Measurements from ENCODE around the gene NPAS3. TPM values are rescaled to one million over a fixed set of nuclear protein-coding genes. Genes with fewer than 3 reads are reported as not detected.

Gene NPAS3
- total RNA-seq, 4 donors from 2014 or later = 0.51 to 15.2 (median 6.6) TPM

DNA sequence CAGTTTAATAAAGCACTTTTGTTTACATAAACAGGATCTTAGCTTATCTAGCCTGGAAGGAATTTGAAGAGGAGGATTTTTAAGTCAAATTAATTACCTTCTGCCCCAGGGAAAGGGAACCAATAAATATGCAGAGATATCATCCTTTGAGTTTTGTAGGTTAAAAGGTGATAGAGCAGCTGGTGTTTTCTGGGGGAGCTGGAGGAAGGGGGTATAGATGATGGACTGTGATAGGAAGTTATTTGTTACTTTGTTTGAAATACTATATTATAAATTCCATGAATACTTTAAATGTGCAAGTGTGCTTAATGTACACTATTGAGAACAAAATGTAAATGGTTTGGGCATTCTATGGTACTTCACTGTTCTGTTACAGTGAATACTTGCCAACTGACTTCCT is 55.2 kb downstream of the NPAS3 start:
- no peaks in the 10 kb centered on the region for H3K27me3 ChIP-seq
- H3K36me3 ChIP-seq = no peaks in the 10 kb centered on the region
- intact Hi-C loops (cut with DNase I; ENCODE audit: low total_unique reads) = no loop called here
- no peak overlapping the region for H3K27ac ChIP-seq
- no peaks in the 10 kb centered on the region for H3K4me1 ChIP-seq
- no peaks in the 10 kb centered on the region for H3K9me3 ChIP-seq
- no peak for TF ChIP-seq POLR2A (IDR thresholded peaks at IDR 0.05)
- TF ChIP-seq, protein P1, sequence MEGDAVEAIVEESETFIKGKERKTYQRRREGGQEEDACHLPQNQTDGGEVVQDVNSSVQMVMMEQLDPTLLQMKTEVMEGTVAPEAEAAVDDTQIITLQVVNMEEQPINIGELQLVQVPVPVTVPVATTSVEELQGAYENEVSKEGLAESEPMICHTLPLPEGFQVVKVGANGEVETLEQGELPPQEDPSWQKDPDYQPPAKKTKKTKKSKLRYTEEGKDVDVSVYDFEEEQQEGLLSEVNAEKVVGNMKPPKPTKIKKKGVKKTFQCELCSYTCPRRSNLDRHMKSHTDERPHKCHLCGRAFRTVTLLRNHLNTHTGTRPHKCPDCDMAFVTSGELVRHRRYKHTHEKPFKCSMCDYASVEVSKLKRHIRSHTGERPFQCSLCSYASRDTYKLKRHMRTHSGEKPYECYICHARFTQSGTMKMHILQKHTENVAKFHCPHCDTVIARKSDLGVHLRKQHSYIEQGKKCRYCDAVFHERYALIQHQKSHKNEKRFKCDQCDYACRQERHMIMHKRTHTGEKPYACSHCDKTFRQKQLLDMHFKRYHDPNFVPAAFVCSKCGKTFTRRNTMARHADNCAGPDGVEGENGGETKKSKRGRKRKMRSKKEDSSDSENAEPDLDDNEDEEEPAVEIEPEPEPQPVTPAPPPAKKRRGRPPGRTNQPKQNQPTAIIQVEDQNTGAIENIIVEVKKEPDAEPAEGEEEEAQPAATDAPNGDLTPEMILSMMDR (IDR thresholded peaks at IDR 0.05) = no peak
- no peak overlapping the region for H3K4me3 ChIP-seq
- no peak for DNase-seq

DNA sequence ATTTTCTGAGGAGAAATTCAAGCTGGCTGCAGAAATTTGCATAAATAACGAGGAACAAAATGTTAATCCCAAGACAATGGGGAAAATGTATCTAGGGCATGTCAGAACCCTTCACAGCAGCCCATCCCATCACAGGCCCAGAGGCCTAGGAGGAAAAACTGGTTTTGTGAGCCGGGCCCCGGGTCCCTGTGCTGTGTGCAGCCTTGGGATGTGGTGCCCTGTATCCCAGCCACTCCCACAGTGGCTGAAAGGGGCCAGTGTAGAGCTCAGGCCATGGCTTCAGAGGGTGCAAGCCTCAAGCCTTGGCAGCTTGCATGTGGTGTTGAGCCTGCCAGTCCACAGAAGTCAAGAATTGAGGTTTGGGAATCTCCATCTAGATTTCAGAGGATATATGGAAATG is 57.7 kb downstream of the NPAS3 start:
- Histone ChIP-seq H3K9me3 (no peaks in the 10 kb centered on the region), H3K36me3 (no peaks in the 10 kb centered on the region), H3K27me3 (no peaks in the 10 kb centered on the region), H3K27ac (no peak overlapping the region), H3K4me3 (no peak overlapping the region), H3K4me1 (no peaks in the 10 kb centered on the region)
- intact Hi-C loops (cut with DNase I; ENCODE audit: low total_unique reads) = no loop called here
- TF ChIP-seq POLR2A (IDR thresholded peaks at IDR 0.05) = no peak
- TF ChIP-seq, protein P1 (IDR thresholded peaks at IDR 0.05) = no peak
- no peak for DNase-seq

DNA sequence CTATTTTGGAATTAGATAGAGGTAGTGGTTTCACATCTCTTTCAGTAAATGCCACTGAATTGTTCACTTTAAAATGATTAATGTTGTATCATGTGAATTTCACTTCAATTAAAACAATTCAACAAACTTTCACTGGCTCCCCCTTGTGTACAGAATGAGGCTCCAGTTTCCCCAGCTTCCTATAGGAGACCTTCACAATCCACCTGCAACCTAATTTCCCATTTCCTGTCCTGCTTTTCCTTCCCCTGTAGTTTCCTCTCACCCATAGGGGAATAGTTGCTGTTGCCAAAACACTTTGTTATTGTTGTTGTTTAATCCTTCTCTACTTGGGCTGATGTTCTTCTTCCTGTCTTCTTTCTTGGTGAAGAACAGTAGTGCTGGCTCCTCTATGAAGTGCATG is 59.8 kb downstream of the NPAS3 start:
- Histone ChIP-seq H3K4me1 (no peaks in the 10 kb centered on the region), H3K9me3 (no peaks in the 10 kb centered on the region), H3K27ac (no peak overlapping the region), H3K4me3 (no peak overlapping the region), H3K27me3 (no peaks in the 10 kb centered on the region), H3K36me3 (no peaks in the 10 kb centered on the region)
- DNase-seq = no peak
- TF ChIP-seq, protein P1 (IDR thresholded peaks at IDR 0.05) = peak in 2 of 4 experiments; percentile 8 to 19
- TF ChIP-seq POLR2A (IDR thresholded peaks at IDR 0.05) = no peak
- intact Hi-C loops (cut with DNase I; ENCODE audit: low total_unique reads) = no loop called here

DNA sequence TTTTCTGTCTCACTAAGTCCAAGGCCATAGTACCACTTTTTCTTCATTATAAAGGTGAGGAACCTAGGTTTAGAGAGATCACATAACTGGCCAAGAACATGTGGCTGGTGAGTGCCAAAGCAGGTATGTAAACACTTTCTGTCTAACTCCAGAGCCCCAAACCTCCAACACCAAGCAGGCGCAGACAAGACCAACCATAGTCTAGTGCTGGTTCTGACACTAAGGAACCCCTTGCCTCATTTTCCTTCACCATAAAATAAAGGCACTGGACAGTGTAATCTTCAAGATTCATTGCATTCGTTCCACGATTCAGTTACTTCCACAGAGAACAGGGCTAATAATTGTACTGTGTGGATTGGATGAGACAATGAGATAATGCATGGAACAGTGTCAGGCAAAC is 71.0 kb downstream of the NPAS3 start:
- Histone ChIP-seq H3K27me3 (no peaks in the 10 kb centered on the region), H3K27ac (no peak overlapping the region), H3K36me3 (no peaks in the 10 kb centered on the region), H3K4me1 (no peaks in the 10 kb centered on the region), H3K4me3 (no peak overlapping the region), H3K9me3 (no peaks in the 10 kb centered on the region)
- no peak for DNase-seq
- intact Hi-C loops (cut with DNase I; ENCODE audit: low total_unique reads) = no loop called here
- TF ChIP-seq, protein P1 (IDR thresholded peaks at IDR 0.05) = no peak

DNA sequence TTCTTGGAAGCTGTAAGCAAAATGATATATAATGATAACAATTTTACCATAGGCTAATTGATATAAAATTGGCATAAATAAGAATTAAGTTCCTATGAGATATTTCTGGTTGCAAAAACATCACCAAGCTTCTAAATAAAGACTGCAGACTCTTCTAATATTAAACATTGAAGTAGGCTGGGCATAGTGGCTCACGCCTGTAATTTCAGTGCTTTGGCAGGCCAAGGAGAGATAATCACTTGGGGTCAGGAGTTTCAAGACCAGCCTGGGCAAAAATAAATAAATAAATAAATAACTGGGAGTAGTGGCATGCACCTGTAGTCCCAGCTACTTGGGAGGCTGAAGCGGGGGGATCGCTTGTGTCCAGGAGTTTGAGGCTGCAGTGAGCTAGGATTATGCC is 71.8 kb downstream of the NPAS3 start:
- no peak for DNase-seq

More for the DNA sequence above, 71.8 kb downstream of the NPAS3 start:
- intact Hi-C loops (cut with DNase I; ENCODE audit: low total_unique reads) = no loop called here
- Histone ChIP-seq H3K4me3 (no peak overlapping the region), H3K36me3 (no peaks in the 10 kb centered on the region), H3K27me3 (no peaks in the 10 kb centered on the region), H3K27ac (no peak overlapping the region), H3K9me3 (no peaks in the 10 kb centered on the region), H3K4me1 (no peaks in the 10 kb centered on the region)
- no peak for TF ChIP-seq POLR2A (IDR thresholded peaks at IDR 0.05)
- TF ChIP-seq, protein P1 (IDR thresholded peaks at IDR 0.05) = no peak

Measured in uterus (tissue), 4 donors.